BJ (cell line): ENCODE data around the gene HPCAL1. TPM values are rescaled to one million over a fixed set of nuclear protein-coding genes. Genes with fewer than 3 reads are reported as not detected.

Experiments
- CTCF ChIA-PET: fragments of 350-600 bp; formaldehyde crosslinking; extraction: SDS; loops from one replicate; lab custom pipeline; 2021; ENCODE audit warnings: antibody characterized with exemption, inconsistent platforms; lab: Yijun Ruan, JAX
- POLR2A ChIA-PET: fragments of 300-600 bp; sonication (Branson Sonifier 250); formaldehyde crosslinking; extraction: SDS; loops from one replicate; lab custom pipeline; 2021; ENCODE audit warnings: antibody characterized with exemption; lab: Charles Lee
- DNase-seq: peaks from one replicate; pipeline ENCODE4 v3.0.0-alpha.2; 2011; ENCODE audit warnings: low read depth
- H3K27me3 ChIP-seq: 2 replicates; pipeline ENCODE4 v1.6.0; 2011; ENCODE audit warnings: low read length; ENCODE audit not compliant: control insufficient read depth, insufficient read depth
- H3K36me3 ChIP-seq: 2 replicates; pipeline ENCODE4 v1.5.1; 2011; ENCODE audit warnings: low read length; ENCODE audit not compliant: control insufficient read depth, insufficient read depth
- H3K4me3 ChIP-seq: 2 replicates; pipeline ENCODE4 v1.5.1; 2011; ENCODE audit warnings: low read depth, mild to moderate bottlenecking, control low read depth, low read length
- polyA plus RNA-seq: library from polyadenylated mRNA; depleted of rRNA; stranded (reverse); fragments of >200 nt; gene quantifications from 2 replicates; pipeline ENCODE4 v1.2.3, GENCODE V29; 2011
- TF ChIP-seq, protein P1 (sequence below): IDR thresholded peaks from 2 replicates; pipeline ENCODE4 v1.5.1; 2011; ENCODE audit warnings: low read depth, mild to moderate bottlenecking, control low read depth, inconsistent platforms, low read length, moderate library complexity; ENCODE audit not compliant: insufficient read depth

The HPCAL1 gene
- polyA plus RNA-seq, 1 experiment: 17.6 TPM

DNA sequence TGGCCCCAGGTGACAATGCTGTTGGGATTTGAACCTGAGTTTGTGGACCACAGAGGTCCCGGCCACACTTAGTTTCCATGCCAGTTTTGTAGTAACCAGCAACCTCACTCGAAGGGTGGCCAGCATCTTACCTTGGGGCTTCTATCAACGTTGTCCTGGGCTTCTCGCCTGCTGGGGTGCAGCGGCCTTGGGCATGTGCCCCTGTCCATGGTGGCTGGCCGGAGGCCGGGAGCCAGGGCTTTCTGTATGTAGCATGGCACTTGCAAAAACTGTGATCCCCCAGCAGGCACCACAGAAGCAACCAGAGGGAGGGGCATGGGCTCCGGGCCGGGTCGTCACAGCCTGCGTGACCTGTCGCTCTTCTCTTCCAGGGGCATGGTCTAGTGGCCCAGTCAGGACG is 93.8 kb downstream of the HPCAL1 start:
- Histone ChIP-seq H3K36me3 (peaks cover 4% of the 10 kb centered on the region), H3K4me3 (no peak overlapping the region), H3K27me3 (no peaks in the 10 kb centered on the region)
- no peak for DNase-seq
- CTCF ChIA-PET: no interaction called here
- TF ChIP-seq, protein P1, sequence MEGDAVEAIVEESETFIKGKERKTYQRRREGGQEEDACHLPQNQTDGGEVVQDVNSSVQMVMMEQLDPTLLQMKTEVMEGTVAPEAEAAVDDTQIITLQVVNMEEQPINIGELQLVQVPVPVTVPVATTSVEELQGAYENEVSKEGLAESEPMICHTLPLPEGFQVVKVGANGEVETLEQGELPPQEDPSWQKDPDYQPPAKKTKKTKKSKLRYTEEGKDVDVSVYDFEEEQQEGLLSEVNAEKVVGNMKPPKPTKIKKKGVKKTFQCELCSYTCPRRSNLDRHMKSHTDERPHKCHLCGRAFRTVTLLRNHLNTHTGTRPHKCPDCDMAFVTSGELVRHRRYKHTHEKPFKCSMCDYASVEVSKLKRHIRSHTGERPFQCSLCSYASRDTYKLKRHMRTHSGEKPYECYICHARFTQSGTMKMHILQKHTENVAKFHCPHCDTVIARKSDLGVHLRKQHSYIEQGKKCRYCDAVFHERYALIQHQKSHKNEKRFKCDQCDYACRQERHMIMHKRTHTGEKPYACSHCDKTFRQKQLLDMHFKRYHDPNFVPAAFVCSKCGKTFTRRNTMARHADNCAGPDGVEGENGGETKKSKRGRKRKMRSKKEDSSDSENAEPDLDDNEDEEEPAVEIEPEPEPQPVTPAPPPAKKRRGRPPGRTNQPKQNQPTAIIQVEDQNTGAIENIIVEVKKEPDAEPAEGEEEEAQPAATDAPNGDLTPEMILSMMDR: no peak
- POLR2A ChIA-PET: no interaction called here

DNA sequence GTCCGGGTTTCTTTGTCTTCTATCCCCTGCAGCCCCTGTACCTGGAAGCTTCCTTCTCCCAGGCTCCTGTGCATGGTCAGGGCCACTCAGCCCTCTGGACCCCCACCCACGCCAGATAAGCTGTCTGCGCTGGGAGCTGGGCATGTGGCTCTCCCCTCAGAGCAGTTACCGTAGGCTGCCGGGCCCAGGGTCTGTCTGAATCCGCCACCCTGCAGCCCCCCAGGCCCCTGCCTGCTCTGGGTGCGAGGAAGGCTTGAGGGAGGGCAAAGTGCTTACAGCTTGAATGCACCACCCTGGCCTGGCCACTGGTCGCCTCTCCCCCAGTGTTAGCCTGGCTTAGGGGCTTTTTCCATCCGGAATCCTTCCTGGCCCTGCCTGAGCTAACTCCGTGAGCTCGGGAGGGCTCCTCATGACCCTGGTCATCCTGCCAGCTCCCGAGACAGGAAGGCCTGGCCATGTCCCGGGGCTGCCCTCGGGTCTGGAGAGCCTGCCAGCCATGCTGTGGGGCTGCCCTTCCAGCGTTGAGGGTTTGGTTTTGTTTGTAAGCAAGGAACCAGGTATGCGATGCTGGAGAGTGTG is 94.7 kb downstream of the HPCAL1 start:
- no peak for DNase-seq
- TF ChIP-seq, protein P1: no peak
- H3K4me3 ChIP-seq: no peak overlapping the region
- no peaks in the 10 kb centered on the region for H3K27me3 ChIP-seq
- POLR2A ChIA-PET: no interaction called here
- H3K36me3 ChIP-seq: peaks cover 4% of the 10 kb centered on the region
- CTCF ChIA-PET: interaction anchor here (1.9 kb wide), 1 partner anchor 12 kb away, joined by 6 read pairs; no protein-coding TSS in a partner anchor

DNA sequence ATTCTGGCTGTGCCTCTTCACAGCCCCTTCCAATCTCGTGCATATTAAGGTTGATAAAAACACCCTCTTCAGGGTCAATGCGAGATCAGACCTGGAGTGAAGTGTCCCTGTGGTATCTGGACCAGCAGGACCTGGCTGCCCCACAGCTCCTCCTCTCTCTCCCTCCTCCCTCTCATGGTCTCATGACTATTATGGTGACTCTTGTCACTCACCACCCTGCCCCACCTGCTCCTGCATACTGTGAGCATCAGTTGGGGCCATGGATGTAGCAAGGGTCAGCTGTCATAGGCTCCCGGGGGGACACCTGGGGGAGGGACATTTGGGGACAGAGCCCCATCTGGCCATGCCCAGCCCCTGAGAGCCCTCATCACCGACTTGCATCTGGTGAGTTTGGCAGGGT is 95.2 kb downstream of the HPCAL1 start:
- TF ChIP-seq, protein P1: no peak
- no peak for DNase-seq
- no peaks in the 10 kb centered on the region for H3K27me3 ChIP-seq
- no peak overlapping the region for H3K4me3 ChIP-seq
- ChIA-PET POLR2A (no interaction called here), CTCF (interaction anchor here (1.9 kb wide), 1 partner anchor 11 kb away, joined by 6 read pairs; no protein-coding TSS in a partner anchor)
- peaks cover 4% of the 10 kb centered on the region for H3K36me3 ChIP-seq

DNA sequence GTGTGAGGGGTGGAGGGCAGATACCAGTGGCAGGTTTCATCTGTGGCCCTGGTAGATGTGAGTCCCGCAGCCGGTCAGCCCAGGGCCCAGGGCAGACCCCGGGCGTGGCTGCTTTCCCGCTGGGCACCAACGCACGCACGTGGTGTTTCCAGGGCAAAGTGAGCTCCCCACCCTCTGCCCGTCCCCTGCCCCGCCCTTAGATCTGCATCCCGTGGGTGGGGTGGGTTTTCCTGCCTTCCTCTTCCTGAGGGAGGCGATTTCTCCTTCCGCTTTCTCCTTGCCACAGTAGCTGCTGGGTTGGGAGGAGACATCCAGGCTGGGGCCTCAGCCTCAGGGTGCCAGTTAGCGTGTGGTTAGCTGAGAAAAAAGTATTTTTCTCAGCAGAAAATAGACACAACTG is 95.8 kb downstream of the HPCAL1 start:
- ChIA-PET POLR2A (no interaction called here), CTCF (interaction anchor here (1.9 kb wide), 1 partner anchor 11 kb away, joined by 6 read pairs; no protein-coding TSS in a partner anchor)
- Histone ChIP-seq H3K27me3 (no peaks in the 10 kb centered on the region), H3K36me3 (peaks cover 4% of the 10 kb centered on the region), H3K4me3 (no peak overlapping the region)
- DNase-seq: no peak
- TF ChIP-seq, protein P1: no peak

DNA sequence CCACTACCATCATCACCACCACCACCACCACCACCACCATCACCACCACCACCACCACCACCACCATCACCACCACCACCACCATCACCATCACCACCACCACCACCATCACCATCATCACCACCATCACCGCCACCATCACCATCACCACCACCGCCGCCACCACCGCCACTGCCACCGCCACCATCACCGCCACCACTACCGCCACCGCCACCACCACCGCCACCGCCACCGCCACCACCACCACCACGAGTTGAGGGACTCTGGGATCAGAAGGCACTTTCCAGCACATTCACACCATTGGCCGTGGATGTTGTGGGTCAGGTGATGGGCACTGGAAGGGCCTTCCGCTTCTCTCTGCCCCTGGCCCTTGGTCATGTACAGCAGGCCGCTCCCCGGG is 96.7 kb downstream of the HPCAL1 start:
- no peaks in the 10 kb centered on the region for H3K27me3 ChIP-seq
- TF ChIP-seq, protein P1: no peak
- peaks cover 4% of the 10 kb centered on the region for H3K36me3 ChIP-seq
- POLR2A ChIA-PET: no interaction called here
- no peak overlapping the region for H3K4me3 ChIP-seq
- DNase-seq: no peak
- CTCF ChIA-PET: interaction anchor here (1.9 kb wide), 1 partner anchor 10 kb away, joined by 6 read pairs; no protein-coding TSS in a partner anchor
